Measurements from ENCODE around the gene KRTAP4-8.
"Not testable (repeated sequence)": the region's sequence is repeated elsewhere in the genome, so short reads cannot be mapped to it uniquely, and the experiment has no call there.

The KRTAP4-8 gene

DNA sequence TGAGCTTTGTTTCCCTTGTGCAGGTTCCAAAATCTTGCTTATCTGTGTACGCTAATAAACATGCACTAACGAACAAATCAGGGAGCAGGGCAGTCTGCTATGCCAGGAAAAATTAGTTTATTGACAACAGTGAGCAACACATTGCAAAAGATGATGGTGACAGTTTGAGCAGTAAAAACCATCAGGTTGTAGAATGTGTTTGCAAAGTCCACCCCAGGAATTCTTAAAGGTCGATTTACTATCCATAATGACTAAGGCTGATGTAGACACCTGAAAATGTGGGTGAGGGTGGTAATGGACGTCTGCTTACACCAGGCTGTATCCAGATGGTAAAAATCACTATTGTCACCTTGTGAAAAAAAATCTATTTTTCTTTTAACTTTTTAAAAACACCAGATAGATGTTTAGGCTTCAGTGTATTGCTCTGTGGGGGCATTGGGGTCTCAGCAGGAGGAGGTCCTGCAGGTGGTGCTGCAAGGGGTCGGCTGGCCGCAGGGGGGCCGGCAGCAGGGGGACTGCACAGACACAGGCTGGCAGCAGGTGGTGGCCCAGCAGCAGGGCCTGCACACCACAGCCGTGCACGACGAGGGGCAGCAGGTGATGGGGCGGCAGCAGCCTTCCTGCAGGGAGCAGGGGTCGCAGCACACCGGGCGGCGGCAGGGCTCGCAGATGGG lies 32.8 kb downstream of the KRTAP4-8 start:
- DNase-seq (ENCODE audit: low read depth): not testable (repeated sequence)

DNA sequence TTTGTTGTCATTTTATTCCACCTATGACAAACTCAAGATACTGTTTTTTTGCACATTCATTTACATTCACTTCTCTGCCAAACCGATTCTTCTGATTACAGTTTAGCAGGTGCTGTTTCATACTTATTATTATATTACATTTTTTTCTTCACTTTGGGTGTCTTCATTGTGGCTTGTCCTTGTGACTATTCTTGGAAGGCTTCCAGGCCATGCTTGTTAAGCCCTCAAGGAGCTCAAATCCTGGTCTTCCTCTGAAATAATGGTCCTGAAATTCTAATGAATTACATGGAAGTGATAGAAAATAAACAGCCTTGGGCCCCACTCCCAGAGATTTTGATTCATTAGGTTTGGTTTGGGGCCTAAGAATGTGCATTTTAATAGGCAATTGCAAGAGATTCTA lies 33.6 kb downstream of the KRTAP4-8 start:
- DNase-seq (ENCODE audit: low read depth): no peak

DNA sequence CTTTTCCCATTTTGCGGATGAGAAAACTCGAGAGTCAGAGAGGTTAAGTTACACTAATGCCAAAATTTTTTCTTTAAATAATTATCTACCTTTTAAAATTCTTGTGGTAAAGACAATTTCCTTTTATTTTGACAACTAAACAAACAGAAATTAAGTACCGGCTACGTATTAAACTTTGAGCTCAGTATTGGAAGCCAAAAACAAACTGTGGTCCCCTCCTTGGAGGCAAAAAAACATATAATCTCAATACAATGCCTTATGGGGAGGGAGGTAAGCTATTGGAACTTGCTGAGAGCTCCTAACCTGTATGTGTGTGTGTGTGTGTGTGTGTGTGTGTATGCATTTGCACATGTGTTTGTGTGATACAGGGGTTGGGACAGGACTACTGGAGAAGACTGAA lies 34.5 kb downstream of the KRTAP4-8 start:
- no peak for DNase-seq (ENCODE audit: low read depth)

DNA sequence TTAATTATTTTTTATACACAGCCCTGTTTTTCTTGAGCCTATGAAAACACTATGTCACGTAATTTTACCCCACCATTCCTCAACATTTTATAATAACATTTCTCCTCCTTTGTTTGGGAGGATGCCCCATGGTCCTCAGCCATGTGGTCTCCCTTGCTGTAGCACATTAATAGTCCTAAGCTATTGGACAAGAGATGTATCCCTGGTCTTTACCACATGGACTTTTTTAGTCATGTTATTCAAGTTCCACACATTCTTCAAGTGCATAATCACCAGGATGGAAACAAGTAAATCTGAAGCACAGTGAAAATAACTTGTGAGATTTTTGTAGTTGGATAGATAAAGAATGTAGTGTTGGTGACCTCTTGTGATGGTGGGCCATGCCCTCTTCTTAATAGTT lies 36.0 kb downstream of the KRTAP4-8 start:
- DNase-seq (ENCODE audit: low read depth): peak; percentile 90

DNA sequence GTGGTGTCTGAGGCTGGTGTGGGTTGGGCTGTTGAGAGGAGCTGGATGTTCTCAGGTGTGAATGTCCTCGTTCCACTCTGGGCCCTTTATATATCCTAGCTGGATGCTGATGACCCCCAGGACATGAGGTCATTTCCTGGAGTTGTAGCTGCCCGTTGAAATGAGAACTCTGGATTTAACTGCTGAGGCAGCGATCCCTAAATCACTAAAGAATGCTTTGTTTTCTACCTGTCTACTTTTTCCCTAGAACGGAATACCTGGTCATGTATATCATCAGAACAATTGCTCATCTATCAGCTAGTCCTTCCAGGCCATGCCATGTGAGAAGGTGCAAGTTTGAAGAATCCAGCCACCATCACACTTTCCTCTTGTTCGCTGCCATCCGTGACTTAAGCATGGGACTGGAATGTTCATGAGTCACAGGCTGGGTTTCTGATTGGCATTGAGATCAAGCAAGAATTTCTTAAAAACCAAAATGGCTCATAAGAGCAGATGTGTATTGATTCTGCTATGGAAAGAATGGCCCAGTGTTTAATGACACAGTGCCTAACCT lies 37.8 kb downstream of the KRTAP4-8 start, which contains the start of gene KRTAP2-3:
KRTAP2-3 (minus strand) TSS at position 63 of the 553 bp plus-strand sequence. CDS start 64 bp downstream, outside the sequence.
- peak; percentile 94 for DNase-seq (ENCODE audit: low read depth)

DNA sequence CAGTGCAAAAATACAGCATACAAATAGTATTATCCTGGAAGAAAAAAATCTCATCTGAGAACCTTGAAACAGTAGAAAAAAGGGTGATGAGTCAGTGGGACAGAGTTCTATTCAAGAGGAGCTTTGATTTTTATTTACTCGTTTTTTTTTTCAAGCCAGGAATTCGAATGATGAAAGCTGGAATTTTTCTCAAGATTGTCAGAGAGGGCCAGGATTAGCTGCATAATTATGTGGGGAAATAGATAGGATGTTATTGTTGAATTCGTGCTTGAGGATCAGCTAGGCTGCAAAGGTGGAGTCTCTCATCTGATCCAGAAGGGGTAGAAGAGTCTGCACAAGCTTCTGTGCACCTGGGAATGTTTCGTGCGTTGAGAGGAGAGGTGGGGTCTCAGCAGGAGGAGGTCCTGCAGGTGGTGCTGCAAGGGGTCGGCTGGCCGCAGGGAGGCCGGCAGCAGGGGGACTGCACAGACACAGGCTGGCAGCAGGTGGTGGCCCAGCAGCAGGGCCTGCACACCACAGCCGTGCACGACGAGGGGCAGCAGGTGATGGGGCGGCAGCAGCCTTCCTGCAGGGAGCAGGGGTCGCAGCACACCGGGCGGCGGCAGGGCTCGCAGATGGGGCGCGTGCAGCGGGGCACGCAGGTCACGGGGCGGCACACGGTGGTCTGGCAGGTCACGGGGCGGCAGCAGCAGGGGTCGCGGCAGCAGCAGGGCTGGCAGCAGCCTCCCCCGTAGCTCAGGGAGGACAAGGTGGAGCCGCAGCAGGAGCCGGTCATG lies 38.5 kb downstream of the KRTAP4-8 start:
- DNase-seq (ENCODE audit: low read depth): peak; percentile 86

DNA sequence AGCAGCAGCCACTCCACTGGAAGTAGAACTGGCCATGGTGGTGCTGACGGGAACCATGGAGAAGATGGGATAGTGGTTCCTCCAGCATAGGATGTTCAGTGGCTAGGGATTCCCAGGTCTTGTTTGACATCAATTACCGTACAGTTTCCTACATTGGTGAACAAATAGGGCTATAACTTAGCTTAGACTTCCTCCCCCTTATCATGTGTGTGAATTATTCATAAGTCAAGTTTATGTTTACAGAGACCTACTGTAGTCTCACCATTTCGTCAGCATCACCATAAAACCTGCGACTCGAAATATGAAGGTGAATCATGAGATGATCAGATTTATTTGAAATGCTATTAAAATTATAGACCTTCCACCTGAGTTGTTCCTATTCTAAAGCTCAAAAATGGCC lies 39.2 kb downstream of the KRTAP4-8 start:
- DNase-seq (ENCODE audit: low read depth): no peak

DNA sequence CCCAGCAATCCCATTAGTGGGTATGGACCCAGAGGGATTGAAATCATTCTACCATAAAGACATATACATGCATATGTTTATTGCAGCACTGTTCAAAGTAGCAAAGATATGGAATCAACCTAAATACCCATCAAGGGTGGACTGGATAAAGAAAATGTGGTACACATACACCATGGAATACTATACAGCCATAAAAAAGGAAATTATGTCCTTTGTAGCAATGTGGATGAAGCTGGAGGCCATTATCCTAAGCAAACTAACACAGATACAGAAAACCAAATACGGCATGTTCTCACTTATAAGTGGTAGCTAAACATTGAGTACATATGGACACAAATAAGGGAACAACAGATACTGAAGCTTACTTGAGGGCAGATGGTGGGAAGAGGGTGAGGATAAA lies 40.4 kb downstream of the KRTAP4-8 start:
- DNase-seq (ENCODE audit: low read depth): no peak

DNA sequence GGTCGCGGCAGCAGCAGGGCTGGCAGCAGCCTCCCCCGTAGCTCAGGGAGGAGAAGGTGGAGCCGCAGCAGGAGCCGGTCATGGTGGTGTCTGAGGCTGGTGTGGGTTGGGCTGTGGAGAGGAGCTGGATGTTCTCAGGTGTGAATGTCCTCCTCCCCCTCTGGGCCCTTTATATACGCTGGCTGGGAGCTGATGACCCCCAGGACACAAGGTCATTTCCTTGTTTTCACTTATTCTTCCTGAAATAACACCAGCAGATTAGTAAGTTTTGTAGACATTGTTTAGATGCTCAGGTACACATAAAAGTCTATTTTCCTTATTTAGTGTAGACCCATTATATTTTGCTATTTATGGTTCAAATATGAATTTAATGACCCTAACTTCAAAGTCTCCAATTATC lies 42.8 kb downstream of the KRTAP4-8 start, which contains the start of gene KRTAP2-2:
KRTAP2-2 (minus strand) TSS at position 101 of the 400 bp plus-strand sequence; CDS start at position 82, 19 bp downstream.
- DNase-seq (ENCODE audit: low read depth): not testable (repeated sequence)

DNA sequence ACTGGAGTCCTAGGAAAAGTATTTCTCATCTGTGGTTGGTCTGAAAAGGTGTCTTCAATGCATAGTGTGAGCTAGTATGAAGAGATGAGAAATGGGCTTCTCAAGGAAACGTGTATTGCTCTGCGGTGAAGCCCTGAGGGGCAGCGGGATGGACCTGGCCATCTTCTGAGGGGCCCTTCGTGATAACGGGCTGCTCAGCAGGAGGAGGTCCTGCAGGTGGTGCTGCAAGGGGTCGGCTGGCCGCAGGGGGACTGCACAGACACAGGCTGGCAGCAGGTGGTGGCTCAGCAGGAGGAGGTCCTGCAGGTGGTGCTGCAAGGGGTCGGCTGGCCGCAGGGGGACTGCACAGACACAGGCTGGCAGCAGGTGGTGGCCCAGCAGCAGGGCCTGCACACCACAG lies 43.4 kb downstream of the KRTAP4-8 start:
- not testable (repeated sequence) for DNase-seq (ENCODE audit: low read depth)

DNA sequence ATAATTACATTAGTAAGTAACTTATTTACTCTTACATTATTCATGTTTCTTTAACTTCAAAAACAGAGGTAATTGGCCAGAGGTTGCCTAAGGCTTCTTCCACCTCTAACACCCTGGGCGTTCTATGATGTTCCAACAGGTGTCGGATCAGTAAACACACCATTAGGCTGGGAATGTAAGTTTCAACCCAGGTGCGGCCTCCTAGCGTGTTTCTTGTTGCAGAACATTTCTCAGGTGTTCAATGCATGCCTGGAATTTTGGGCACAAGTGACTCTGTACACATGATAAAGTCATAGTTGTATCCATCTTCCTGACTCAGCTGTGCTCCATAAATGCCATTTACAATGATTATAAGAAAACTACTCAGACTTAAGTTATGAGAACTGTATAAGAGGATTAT lies 43.9 kb downstream of the KRTAP4-8 start:
- DNase-seq (ENCODE audit: low read depth): no peak

DNA sequence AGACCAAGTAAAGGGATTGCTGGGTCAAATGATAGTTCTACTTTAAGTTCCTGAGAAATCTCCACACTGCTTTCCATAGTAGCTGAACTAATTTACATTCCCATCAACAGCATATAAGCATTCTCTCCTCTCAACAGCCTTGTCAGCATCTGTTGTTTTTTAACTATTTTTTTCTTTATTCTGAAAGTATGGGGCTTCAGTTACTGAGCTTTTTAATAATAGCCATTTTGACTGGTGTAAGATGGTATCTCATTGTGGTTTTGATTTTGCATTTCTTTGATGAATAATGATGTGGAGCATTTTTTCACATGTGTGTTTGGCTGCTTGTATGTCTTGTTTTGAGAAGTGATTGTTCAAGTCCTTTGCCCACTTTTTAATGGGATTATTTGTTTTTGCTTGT lies 45.4 kb downstream of the KRTAP4-8 start:
- DNase-seq (ENCODE audit: low read depth): no peak

DNA sequence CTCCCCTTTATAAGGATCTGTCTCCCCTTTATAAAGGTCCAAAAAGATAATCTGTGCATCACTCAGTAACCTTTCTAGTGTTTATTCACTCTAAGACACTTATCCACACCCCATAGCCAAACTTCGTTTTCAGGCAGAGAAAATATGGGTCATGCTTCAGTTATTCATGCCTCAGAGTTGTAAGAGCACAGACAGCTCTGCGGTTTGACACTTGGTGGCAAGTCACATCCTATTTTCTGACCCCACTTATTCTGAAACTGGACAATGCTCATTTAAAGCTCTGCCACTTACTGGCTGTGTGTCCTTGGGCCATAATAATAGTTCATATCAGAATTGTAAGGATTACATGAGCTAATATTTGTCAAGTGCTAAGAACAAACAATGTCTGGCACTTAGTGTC lies 48.8 kb downstream of the KRTAP4-8 start:
- DNase-seq (ENCODE audit: low read depth): peak; percentile 71

DNA sequence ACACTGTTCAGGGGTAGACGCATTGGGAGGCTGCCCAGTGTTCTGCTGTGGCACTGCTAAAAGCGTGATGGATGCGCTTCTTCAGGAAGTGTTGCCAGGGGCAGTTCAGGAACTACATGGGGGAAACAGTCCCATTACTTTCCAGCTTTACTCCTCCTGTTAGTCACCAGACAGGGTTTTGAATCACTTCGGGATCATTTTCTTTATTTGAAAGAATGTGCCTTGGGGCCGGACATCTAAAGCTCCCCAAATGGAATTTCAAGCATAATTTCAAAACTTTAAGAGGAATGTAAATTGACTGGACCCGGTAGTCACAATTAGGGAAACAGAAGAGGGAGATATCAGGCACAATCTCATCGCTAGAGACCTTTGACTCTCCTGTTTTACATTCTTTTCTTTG lies 49.5 kb downstream of the KRTAP4-8 start:
- peak; percentile 61 for DNase-seq (ENCODE audit: low read depth)
